WERI-Rb-1 (cell line): ENCODE measurements around the gene CXXC5.
A peak's percentile ranks its signal among the peaks of the same experiment; 100 is the strongest.

Source experiments
- DNase-seq: peaks from one replicate; pipeline ENCODE4 v3.0.0-alpha.2; 2020
- H3K27ac ChIP-seq: fragments of 250-450 bp; sonication (Bioruptor Pico); 2 replicates; pipeline ENCODE4 v1.5.1; 2020; ENCODE audit warnings: mild to moderate bottlenecking, moderate library complexity
- H3K27me3 ChIP-seq: fragments of 250-450 bp; sonication (Bioruptor Pico); 2 replicates; pipeline ENCODE4 v1.5.1; 2021; ENCODE audit warnings: mild to moderate bottlenecking, low read depth, moderate library complexity; ENCODE audit not compliant: insufficient read depth, severe bottlenecking
- H3K36me3 ChIP-seq: fragments of 250-450 bp; sonication (Bioruptor Pico); 2 replicates; pipeline ENCODE4 v1.5.1; 2020; ENCODE audit warnings: mild to moderate bottlenecking, moderate library complexity
- H3K4me3 ChIP-seq: 2 replicates; pipeline ENCODE4 v1.5.1; 2011; ENCODE audit warnings: low read depth, mild to moderate bottlenecking, control low read depth, low read length
- H3K9me3 ChIP-seq: fragments of 250-450 bp; sonication (Bioruptor Pico); 2 replicates; pipeline ENCODE4 v1.5.1; 2021; ENCODE audit warnings: mild to moderate bottlenecking, moderate library complexity; ENCODE audit not compliant: severe bottlenecking
- TF ChIP-seq, protein P1 (sequence below): IDR thresholded peaks from 2 replicates; pipeline ENCODE4 v1.5.1; 2011; ENCODE audit warnings: low read depth, mild to moderate bottlenecking, control low read depth, inconsistent platforms, low read length

Gene CXXC5

DNA sequence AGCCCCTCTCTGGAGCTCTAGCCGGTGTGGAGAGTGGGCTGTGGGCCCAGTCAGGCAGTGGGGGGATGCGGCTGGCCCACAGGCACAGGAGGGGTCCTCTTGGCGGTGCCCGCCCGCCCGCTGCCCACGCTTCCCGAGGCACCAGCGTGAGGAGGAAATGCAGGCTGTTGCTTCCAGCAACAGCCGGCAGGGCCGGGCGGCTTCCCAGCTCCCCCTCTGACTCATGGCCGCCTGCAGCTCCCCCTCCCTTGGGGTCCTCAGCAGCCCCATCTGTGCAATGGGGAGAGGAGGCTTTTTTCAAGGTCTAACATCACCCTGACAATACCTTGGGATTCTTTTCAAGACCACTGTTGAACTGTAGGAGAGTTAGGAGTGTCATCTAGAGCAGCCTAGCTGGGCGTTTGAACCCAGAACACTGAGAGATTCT lies 10.4 kb downstream of the CXXC5 start:
- H3K9me3 ChIP-seq, result no peaks in the 10 kb centered on the region
- H3K4me3 ChIP-seq, result no peak overlapping the region
- H3K36me3 ChIP-seq, result peaks cover 29% of the 10 kb centered on the region
- no peak for DNase-seq
- H3K27ac ChIP-seq, result peak overlapping the region; percentile 28
- H3K27me3 ChIP-seq, result no peaks in the 10 kb centered on the region
- TF ChIP-seq, protein P1, sequence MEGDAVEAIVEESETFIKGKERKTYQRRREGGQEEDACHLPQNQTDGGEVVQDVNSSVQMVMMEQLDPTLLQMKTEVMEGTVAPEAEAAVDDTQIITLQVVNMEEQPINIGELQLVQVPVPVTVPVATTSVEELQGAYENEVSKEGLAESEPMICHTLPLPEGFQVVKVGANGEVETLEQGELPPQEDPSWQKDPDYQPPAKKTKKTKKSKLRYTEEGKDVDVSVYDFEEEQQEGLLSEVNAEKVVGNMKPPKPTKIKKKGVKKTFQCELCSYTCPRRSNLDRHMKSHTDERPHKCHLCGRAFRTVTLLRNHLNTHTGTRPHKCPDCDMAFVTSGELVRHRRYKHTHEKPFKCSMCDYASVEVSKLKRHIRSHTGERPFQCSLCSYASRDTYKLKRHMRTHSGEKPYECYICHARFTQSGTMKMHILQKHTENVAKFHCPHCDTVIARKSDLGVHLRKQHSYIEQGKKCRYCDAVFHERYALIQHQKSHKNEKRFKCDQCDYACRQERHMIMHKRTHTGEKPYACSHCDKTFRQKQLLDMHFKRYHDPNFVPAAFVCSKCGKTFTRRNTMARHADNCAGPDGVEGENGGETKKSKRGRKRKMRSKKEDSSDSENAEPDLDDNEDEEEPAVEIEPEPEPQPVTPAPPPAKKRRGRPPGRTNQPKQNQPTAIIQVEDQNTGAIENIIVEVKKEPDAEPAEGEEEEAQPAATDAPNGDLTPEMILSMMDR, result no peak

DNA sequence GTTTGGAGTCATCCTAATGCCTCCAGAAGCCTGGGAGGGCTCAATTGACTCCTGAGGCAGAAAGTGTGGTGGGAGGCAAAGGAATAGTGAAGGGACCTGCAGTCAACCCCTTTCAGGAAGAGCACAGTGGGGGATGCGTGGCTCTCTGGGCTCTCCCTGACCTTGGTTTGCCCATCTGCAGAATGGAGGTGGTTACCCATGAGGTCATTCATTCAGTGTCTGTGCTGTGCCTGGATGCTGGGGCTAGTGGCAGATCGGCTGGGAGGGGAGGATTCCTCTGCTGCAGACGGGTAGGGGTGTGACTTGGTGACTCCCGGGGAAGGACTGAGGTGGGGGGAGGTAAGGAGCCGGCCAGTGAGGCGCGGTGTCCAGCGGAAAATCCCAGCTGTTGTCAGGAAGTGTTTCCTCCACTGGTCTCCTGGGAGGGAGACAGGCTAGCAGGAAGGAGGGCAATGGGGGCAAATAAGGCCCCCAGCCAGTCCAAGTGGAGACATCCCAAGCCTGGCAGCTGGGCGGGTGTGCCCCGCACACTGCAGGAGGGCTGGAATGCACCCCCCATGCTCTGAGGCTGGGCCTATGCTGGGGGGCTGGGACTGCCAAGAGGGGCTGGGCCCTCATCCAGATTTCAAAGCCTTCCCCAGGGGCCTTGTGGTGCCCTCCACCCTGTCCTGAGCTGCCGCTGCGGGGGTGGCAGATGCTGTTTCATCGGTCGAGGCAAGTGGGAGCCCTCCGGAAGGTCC lies 10.9 kb downstream of the CXXC5 start:
- H3K27ac ChIP-seq, result peak overlapping the region; percentile 86
- peak; percentile 68 for DNase-seq
- peaks cover 28% of the 10 kb centered on the region for H3K36me3 ChIP-seq
- H3K4me3 ChIP-seq, result no peak overlapping the region
- TF ChIP-seq, protein P1, result no peak
- H3K27me3 ChIP-seq, result no peaks in the 10 kb centered on the region
- H3K9me3 ChIP-seq, result no peaks in the 10 kb centered on the region

DNA sequence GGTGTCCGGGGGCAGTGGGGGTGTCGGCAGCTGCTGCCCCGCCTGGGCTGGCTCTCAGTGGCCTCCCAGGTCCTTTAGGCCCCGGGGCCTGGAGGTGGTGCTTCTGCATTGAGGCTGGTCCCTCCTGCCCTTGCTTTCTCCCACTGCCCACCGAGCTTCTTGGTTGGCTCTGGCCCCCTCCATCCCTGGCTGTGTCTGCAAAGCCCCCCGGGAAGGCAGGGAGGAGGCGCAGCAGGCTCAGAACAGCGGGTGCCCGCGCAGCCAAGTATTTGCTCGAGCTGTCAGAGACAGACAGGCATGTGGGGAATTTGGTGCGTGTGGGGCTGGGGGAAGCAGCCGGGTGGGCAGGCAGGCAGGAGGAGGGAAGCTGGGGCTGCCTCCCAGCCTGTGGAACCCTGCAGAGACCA lies 11.5 kb downstream of the CXXC5 start:
- Histone ChIP-seq H3K27me3 (no peaks in the 10 kb centered on the region), H3K27ac (peak overlapping the region; percentile 86), H3K4me3 (no peak overlapping the region), H3K9me3 (no peaks in the 10 kb centered on the region), H3K36me3 (peaks cover 27% of the 10 kb centered on the region)
- DNase-seq, result no peak
- TF ChIP-seq, protein P1, result no peak

DNA sequence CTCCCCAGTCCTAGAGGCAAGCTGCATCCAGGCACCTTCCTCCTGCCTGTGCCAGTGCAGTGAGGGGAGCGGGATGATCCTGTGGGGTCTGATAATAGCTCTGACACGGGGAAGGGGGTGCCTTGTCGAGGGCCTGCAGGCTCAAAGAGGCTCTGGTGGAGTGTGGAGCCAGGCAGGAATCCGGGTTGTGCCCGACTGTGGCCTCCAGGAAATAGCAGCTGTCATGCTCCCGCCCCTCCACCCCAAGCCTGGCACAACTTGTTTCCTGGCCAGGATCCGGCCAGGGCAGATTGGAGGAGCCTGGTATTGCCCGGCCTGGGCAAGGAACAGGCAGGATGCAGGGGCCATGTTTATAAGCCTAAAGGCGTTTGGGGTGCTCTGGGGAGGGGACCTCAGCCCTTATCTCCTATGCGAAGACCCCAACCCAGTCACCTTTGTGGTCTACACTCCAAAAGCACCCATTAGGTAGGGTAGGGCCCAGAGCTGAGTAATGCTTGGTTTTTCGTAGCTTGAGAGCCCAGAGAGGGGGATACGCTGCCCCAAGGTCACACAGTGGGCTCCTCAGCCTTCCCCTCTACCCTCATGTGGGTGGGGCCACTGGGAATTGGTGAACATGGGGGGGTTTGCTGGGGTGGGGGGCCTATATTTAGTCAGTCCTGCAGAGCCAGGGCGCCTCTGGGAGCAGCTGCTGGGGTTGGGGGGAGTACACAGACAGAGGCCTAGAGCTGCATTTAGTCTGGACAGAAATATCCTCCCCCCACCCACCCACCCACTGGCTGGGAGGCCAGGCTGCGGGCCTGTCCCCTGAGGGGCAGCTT lies 12.2 kb downstream of the CXXC5 start:
- Histone ChIP-seq H3K36me3 (peaks cover 30% of the 10 kb centered on the region), H3K27me3 (no peaks in the 10 kb centered on the region), H3K9me3 (no peaks in the 10 kb centered on the region), H3K4me3 (no peak overlapping the region), H3K27ac (peak overlapping the region; percentile 86)
- TF ChIP-seq, protein P1, result no peak
- DNase-seq, result no peak

DNA sequence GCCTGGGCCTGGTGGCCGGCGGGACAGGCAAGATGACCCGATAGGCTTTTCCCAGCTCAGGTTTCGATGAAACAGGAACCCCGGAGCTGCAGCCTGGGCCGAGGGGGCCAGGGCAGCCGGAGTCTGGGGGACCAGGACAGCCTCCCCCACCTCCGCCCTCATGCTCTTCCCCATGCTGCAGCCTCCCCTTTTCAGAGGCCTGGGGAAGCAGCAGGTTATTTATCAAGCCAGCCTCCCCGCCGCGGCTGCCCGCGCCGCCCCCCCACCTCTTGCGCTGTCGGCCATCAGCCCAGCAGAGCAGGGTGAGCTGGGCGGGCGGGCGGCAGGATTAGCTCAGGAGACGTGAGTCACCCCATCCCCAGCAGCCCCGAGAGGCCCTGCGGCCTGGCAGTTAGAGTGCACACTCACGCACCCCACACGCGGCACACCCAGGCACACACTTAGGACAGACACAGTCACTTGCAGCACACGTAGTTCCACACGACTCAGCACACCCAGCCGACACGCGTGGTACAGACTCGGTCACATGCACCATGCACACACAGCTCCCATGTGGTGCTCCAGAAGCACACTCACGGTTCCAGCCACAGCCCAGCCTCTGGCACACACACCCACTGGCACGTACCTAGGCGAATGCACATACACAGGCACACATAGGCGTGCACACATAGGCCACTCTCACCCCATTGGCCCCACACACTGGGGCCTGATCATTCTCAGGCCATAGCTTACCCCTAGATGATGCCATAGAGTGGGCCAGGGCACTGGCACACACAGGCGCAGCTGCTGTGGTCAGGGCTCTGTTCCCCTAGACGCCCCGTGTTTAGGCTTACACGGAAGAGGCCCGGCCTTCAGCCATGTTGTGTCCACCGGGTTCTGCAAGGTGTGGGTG lies 13.0 kb downstream of the CXXC5 start:
- TF ChIP-seq, protein P1, result no peak
- no peaks in the 10 kb centered on the region for H3K9me3 ChIP-seq
- H3K36me3 ChIP-seq, result peaks cover 35% of the 10 kb centered on the region
- DNase-seq, result peak; percentile 92
- H3K27me3 ChIP-seq, result no peaks in the 10 kb centered on the region
- H3K27ac ChIP-seq, result peak overlapping the region; percentile 86
- H3K4me3 ChIP-seq, result no peak overlapping the region
